Neural crest cell (in vitro differentiated cells): ENCODE results near the gene SFRP5. TPM values are rescaled to one million over a fixed set of nuclear protein-coding genes. Genes with fewer than 3 reads are reported as not detected.

Experiments used
- DNase-seq: peaks from one replicate; pipeline ENCODE4 v3.0.0; 2021; ENCODE audit warnings: low read depth, mixed read lengths, low spot score
- H3K27ac Mint-ChIP-seq: one replicate; pipeline ENCODE4 v1.8.0; 2021; ENCODE audit warnings: mild to moderate bottlenecking, mixed read lengths; ENCODE audit not compliant: unreplicated experiment
- H3K27me3 Mint-ChIP-seq: 2 replicates; pipeline ENCODE4 v1.8.0; 2021; ENCODE audit warnings: low read depth, mild to moderate bottlenecking, mixed read lengths
- H3K36me3 Mint-ChIP-seq: 2 replicates; pipeline ENCODE4 v1.8.0; 2021; ENCODE audit warnings: low read depth, mild to moderate bottlenecking, mixed read lengths
- H3K4me1 Mint-ChIP-seq: 2 replicates; pipeline ENCODE4 v1.8.0; 2021; ENCODE audit warnings: mixed read lengths
- H3K4me3 Mint-ChIP-seq: one replicate; pipeline ENCODE4 v1.8.0; 2021; ENCODE audit warnings: mild to moderate bottlenecking, mixed read lengths
- H3K9me3 Mint-ChIP-seq: 2 replicates; pipeline ENCODE4 v1.8.0; 2021; ENCODE audit warnings: mixed read lengths
- total RNA-seq: library from RNA; stranded (reverse); gene quantifications from 2 replicates; pipeline ENCODE4 v1.2.1, GENCODE V29; 2021
- TF ChIP-seq, protein P1 (sequence below): fragments of 200-600 bp; sonication (generic); conservative IDR thresholded peaks from 2 replicates; pipeline ENCODE4 v1.5.0; 2021; ENCODE audit warnings: antibody characterized with exemption, mild to moderate bottlenecking

Gene SFRP5
- total RNA-seq, 1 donor from 2014 or later = not detected

DNA sequence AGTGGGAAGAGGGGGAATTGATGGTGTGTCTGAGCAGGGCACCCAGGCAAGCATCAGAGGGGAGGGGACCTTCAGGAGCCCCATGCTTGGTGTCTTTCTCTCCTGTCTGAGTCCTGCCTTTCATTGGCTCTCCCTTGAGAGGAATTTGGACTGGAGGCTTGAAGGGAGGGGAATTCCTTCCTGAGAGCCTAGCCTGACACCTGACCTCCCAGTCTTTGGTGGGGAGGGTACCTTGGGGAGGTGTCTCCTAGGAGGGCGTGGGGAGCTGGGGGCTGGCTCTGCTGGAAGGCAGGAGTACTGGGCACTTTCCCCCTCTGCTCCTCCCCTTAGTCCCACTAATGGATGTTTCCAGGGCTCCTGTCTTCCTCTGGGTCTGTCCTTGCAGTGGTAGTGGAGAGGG lies 1.3 kb upstream of the SFRP5 start:
- no peaks in the 10 kb centered on the region for H3K9me3 Mint-ChIP-seq
- no peak overlapping the region for H3K4me3 Mint-ChIP-seq
- no peak for DNase-seq
- peaks cover 14% of the 10 kb centered on the region for H3K4me1 Mint-ChIP-seq
- H3K27me3 Mint-ChIP-seq = peaks cover 70% of the 10 kb centered on the region
- TF ChIP-seq, protein P1, sequence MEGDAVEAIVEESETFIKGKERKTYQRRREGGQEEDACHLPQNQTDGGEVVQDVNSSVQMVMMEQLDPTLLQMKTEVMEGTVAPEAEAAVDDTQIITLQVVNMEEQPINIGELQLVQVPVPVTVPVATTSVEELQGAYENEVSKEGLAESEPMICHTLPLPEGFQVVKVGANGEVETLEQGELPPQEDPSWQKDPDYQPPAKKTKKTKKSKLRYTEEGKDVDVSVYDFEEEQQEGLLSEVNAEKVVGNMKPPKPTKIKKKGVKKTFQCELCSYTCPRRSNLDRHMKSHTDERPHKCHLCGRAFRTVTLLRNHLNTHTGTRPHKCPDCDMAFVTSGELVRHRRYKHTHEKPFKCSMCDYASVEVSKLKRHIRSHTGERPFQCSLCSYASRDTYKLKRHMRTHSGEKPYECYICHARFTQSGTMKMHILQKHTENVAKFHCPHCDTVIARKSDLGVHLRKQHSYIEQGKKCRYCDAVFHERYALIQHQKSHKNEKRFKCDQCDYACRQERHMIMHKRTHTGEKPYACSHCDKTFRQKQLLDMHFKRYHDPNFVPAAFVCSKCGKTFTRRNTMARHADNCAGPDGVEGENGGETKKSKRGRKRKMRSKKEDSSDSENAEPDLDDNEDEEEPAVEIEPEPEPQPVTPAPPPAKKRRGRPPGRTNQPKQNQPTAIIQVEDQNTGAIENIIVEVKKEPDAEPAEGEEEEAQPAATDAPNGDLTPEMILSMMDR = no peak
- H3K27ac Mint-ChIP-seq = no peak overlapping the region
- no peaks in the 10 kb centered on the region for H3K36me3 Mint-ChIP-seq

DNA sequence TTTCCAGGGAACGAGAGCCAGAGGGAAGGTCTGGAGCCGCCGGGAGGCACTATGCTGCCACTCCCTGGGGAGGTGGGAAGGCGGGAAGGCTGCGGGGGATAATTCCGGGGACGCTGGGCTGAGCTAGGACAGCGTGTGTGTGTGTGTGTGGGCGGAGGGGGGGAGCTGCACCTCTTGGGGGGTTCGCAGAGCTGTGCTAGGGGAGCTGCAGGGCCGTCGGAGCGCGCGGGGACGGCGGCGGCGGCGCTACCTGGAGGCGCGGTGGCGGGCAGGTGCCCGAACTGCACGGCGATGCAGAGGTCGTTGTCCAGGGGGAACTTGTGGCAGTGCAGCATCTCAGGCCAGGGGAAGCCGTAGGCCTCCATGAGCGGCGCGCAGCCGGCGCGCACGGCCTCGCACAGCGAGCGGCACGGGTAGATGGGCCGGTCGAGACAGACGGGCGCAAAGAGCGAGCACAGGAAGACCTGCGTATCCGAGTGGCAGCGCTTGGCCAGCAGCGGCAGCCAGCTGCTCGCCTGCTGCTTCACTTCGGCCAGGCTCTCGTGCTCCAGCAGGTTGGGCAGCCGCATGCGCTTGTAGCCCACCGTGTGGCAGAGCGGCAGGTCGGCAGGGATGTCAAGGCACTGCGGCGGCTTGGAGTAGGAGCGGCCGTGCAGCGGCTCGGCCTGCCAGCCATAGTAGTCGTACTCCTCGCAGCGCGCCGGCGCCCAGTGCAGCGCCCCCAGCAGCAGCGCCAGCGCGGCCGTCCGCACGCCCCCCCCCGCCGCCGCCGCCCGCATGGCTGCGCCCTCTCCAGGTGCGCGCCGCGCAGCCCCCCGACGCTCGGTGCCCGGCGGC lies 526 bp downstream of the SFRP5 start:
- H3K27me3 Mint-ChIP-seq = peaks cover 75% of the 10 kb centered on the region
- no peaks in the 10 kb centered on the region for H3K36me3 Mint-ChIP-seq
- peaks cover 14% of the 10 kb centered on the region for H3K4me1 Mint-ChIP-seq
- TF ChIP-seq, protein P1 = no peak
- H3K9me3 Mint-ChIP-seq = no peaks in the 10 kb centered on the region
- DNase-seq = peak; percentile 14
- H3K27ac Mint-ChIP-seq = no peak overlapping the region
- H3K4me3 Mint-ChIP-seq = peak overlapping the region; percentile 72

DNA sequence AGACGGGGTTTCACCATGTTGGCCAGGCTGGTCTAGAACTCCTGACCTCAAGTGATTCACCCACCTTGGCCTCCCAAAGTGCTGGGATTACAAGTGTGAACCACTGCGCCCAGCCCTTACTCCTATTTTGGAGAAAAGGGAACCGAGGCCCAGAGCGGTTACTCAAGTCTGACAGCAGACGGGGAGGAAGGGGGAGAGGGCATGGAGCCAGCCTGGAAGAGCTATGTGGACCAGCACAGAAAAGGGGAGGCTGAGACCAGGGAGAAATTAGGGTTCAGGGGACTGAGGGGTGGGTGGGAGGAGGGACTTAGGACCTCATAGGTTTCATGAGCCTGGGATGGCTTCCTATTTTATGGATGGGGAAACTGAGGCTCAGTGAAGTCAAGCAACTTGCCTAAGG lies 1.5 kb downstream of the SFRP5 start:
- Mint-ChIP-seq H3K4me3 (peak overlapping the region; percentile 23), H3K27me3 (peaks cover 68% of the 10 kb centered on the region)

DNA sequence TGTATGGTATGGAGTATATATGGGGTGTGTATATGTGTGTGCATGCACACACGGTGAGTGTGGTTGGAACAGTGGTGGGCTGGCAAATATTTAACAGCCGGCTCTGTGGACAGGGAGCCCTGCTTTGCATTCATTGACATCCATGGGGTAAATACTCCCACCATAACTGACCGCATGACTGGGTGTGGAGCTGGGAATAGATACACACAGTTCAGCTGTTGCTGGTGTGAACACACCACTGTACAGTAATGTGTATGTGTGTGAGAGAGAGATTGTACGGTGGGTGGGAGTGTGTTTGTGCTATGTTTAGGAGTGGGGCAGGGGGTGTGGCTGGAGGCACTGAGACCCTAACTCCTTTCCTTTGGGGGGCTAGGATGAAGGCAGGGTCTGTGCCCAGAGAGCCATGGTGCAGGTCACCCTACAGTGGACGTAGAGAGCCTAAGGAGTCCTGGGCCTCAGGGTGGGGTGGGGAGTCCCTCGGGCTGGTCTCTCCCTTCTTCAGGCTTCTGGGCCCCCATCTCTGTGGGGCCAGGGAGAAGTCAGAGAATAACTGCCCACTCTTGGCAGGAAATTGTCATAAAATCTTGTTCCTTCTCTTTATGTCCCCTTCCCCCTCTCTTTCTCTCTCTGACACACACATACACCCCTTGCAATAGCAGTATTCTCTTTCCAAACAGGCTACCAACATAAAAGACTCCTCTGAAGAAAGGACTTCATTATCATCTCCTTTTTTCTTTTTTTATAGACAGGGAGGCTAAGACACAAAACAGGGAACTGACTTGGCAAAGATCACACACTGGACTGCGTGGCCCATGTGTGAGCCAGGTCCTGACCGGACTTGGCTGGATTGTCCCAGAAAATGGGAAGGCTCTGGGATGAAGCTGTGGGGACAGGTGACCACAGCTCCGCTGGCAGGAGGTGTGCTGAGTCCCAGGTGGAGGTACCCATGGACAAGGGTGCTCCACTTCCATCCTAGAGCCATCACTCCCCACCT lies 3.2 kb downstream of the SFRP5 start:
- no peak for DNase-seq
- H3K27ac Mint-ChIP-seq = no peak overlapping the region
- H3K36me3 Mint-ChIP-seq = peaks cover 4% of the 10 kb centered on the region
- H3K4me3 Mint-ChIP-seq = no peak overlapping the region
- TF ChIP-seq, protein P1 = no peak
- peaks cover 56% of the 10 kb centered on the region for H3K27me3 Mint-ChIP-seq
- no peaks in the 10 kb centered on the region for H3K9me3 Mint-ChIP-seq
- peaks cover 14% of the 10 kb centered on the region for H3K4me1 Mint-ChIP-seq

More for the DNA sequence above, 1.5 kb downstream of the SFRP5 start:
- Mint-ChIP-seq H3K9me3 (no peaks in the 10 kb centered on the region), H3K27ac (no peak overlapping the region), H3K4me1 (peaks cover 14% of the 10 kb centered on the region), H3K36me3 (no peaks in the 10 kb centered on the region)
- DNase-seq = no peak
- TF ChIP-seq, protein P1 = no peak
